GM18867 (cell line): ENCODE measurements around the gene PPP1R16B.

Experiments
- ATAC-seq: cut with Tn5 transposase; IDR thresholded peaks from one replicate; pipeline ENCODE4 v1.9.1; 2021; ENCODE audit warnings: mild to moderate bottlenecking, moderate library complexity; ENCODE audit not compliant: unreplicated experiment

The PPP1R16B gene

DNA sequence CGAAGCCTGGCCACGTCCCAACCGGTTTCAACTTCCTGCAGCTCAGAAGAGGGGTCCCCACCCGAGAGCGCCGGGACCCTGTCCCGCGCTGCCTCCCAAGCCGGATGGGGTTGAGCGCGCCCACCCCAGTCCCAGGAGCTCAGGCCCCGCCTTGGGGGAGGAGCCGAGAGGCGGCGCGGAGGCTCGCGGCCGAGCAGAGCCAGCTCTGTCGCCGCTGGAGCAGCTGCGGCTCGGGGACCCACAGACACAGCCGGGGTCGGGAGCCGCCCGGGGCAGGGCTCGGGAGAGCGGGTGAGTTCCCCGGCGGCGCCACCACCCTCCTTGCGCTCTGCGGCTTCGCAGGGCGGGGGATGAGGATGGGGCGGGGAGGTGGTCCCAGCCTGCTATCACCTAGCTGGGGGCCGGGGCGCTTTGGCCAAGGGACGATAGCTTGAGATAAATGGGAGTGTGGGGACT is at the start of gene PPP1R16B:
Gene PPP1R16B, plus strand, starts transcription at position 196 of the 456 bp plus-strand sequence. CDS start 30,229 bp downstream, outside the sequence.
- peak; percentile 62 for ATAC-seq

DNA sequence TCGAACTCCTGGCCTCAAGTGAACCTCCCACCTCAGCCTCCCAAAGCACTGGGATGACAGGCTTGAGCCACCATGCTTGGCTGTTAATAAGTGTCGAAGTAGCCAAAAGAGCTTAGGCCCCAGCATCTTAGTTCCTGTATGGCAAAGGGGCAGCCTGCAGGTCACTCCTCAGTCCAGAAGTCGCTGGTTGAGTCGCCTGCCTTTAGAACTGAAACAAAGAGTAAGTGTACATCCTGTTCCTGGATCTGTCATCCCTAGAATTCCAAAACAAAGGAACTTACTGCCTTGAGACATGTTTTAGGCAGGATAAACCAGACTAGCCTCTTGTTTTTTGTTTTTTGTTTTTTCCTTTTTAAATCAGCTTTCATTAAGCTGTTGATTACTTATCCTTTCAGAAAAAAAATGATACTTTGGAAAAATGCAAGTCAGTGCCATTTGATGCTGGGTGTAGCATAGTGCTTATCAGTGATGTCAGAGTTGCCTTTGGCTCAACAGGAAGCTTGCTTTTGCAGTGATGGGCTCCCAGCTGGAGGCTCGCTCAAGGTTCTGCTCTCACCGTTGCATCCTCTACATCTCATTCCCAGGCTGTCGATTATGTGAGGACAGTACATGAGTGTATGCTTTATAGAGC is 48.2 kb upstream of the PPP1R16B start:
- no peak for ATAC-seq

DNA sequence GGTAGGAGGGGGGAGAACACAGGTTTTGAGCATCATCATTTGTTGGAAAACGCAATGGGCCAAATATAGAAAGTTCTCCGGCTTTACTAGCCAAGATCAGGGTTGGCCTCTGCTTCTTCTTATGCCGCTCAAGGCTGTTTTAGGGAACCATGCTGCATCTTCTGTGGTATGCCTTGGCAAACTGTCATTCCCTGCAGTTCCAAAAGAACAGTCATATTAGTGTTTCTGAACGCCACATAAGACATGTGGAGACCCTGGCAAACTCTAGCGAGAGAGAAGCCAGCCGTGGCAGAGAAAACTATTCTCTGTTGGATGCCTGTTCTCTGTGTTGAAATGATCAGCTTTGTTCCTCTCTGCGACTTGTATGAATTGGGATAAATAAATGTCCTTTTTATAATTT is 46.4 kb upstream of the PPP1R16B start:
- ATAC-seq = no peak

DNA sequence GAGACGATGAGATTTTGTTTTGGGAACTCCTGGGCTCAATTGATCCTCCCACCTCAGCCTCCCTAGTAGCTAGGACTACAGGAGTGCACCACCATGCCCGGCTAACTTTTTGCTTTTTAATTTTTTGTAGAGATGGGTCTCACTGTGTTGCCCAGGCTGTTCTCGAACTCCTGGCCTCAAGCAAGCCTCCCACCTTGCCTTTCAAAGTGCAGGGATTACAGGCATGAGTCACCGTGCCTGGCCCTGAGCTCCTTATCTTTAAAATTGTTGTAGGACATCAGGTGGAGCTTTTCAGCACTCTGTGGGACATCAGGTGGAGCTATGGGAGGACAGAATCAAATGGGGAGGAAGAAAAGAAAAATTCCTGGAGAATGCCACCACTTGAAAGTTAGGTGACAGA is 44.5 kb upstream of the PPP1R16B start:
- ATAC-seq = no peak

- no peak for ATAC-seq
Observed at GRCh38 chr20:38762174-38762573, 43.3 kb upstream of the PPP1R16B start.

DNA sequence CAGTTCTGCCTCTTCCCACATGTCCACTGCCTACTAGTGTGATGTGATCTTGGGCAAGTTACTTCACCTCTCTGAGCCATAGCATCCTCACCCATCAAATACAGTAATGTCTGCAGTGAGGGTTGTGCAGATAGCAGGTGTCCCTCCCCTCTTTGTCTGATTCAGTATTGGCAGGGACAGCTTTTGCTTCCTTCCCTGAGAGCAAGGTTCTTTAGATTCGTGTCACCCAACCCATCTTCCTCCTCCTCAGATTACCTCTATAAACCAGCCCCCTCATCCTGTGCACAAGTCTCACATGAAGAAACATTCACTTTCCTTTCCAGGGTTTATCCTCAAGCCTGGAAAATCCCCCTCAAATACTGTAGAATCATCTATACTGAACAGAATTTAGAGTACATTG is 41.9 kb upstream of the PPP1R16B start:
- no peak for ATAC-seq

DNA sequence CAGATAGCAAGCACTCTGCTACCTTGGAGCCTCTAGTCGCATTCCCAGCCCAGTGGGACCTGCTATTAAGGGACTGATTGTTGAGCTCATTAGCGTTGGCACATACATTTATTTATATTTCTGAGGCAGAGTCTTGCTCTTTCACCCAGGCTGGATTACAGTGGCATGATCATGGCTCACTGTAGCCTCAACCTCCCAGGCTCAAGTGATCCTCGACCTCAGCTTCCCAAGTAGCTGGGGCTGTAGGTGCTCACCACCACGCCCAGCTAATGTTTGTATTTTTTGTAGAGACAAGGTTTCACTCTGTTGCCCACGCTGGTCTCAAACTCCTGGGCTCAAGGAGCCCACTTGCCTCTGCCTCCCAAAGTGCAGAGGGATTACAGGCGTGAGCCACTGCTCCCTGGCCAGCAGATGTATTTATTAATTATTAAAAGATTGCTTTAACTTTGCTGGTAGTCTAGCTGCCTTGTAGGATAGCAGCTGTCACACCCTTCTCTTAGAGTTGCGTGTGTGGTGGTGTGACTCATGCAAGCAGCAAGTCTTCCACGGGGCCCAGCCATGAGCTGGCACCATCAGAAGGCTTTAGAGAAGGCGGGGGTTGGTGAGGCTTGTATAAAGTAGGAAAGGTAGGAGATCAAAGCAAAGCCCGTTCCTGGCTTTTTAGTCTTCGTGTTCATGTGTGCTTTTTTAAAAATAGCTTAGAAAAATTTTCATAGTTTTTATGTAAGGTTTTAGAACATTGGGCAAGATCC is 40.8 kb upstream of the PPP1R16B start:
- ATAC-seq = no peak

GRCh38 chr20:38766071-38766470 is 39.4 kb upstream of the PPP1R16B start:
- no peak for ATAC-seq

DNA sequence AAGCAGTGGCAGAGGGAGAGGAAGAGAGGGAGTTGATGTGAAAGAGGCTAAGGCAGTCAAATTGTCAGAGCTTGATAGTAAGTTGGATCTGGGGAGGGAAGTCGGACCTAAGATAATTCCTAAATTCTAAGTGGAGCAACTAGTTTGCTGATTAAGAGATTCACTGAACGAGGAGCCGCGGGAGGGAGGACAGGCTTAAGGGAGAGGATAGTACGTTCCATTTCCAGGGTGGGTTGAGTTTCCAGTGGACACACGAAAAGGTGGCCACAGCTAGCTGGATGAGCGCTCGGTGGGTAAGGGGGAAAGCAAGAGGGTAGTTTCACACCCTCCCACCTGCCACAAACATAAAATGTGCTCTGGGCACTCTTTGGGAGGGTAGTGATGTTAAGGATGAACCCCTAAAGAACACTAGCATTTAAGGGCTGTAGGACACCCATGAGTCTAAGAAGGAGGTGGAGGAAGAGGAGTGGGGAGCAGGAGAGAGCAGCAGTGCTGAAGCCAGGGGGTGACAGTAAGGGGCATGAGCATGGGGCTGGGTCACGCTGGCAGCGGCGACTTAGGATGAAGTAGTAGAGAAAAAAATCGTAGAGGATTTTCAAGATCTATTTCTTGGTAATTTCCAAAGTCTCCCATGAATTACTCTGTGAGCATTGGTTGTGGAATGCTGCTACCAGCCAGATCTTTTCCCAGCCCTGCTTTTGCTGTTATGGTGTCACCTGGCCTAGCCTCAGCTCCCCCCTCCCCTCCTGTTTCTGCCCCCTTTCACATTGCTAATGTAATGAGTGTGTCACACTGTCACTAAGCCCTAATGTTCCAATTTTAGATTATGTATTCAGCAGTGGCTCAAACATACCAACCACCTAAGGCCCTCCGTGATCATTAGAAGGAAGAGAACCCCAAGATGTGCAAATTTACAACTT is 35.9 kb upstream of the PPP1R16B start:
- ATAC-seq = no peak

- ATAC-seq = no peak
Observed at GRCh38 chr20:38770546-38770945, 35.0 kb upstream of the PPP1R16B start.

GRCh38 chr20:38770970-38771369 is 34.5 kb upstream of the PPP1R16B start:
- ATAC-seq = no peak

- ATAC-seq = no peak
Observed at GRCh38 chr20:38771621-38772020, 33.9 kb upstream of the PPP1R16B start.

- ATAC-seq = no peak
Observed at GRCh38 chr20:38774167-38774566, 31.3 kb upstream of the PPP1R16B start.

DNA sequence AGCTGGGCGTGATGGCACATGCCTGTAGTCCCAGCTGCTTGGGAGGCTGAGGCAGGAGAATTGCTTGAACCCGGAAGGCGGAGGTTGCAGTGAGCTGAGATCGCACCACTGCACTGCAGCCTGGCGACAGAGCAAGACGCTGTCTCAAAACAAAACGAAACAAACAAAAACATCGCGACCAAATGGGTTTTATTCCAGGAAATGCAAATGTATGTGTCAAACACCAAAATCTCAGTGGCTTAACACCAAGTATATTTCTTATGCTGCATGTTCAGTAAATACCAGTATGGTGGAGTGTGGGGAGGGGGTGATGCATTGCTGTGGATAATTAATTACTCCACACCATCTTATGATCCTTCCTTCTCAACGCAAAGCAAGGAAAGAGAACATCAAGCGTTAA is 29.1 kb upstream of the PPP1R16B start:
- ATAC-seq = peak; percentile 63

DNA sequence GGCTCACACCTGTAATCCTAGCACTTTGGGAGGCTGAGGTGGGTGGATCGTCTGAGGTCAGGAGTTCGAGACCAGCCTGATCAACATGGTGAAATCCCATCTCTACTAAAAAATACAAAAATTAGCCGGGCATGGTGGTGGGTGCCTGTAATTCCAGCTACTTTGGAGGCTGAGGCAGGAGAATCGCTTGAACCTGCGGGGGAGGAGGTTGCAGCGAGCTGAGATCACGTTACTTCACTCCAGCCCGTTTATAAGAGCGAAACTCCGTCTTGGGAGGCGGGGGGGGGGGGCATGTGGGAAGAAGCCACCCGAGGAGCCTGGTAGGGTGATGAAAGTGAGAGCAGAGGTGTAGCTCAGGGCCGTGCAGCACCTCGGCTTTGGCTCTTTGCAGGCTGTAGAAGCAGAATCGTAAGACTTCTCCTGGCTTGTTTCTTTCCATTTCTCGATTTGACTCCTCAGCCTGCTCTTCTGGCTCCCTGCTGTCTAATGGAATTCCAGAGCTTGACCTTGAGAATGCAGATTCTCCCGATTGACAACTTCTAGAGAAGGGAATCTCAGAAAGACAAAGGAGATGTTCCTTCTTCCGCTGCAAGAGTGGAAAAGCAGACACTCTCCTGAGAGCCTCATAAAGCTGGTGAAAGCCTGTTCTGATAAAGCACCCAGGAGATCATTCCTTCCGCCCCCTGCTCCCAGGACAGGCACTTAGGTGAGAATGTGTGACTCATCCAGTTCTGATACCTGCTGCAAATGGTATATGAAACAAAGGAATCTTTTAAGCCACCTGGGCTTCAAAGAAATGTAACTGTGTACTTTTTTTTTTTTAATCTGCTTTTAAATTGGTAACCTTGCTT is 26.0 kb upstream of the PPP1R16B start:
- no peak for ATAC-seq

GRCh38 chr20:38782275-38782674 is 23.2 kb upstream of the PPP1R16B start:
- ATAC-seq = no peak

DNA sequence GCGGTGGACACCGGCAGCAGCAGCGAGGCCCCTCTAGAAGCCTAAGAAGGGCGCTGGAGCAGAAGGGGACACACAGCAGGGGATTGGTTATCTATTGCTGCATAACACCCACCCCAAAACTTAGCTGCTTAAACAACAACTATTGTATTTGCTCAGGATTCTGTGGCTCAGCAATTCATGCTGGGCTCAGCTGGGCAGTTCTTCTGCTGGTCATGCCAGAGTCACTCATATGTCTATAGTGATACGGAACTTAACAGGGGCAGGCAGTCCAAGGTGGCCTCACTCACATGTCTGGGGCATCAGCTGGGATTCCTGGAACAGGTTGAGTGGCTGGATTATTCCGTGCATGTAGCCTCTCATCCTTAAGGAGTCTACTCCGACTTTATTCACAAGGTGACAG is 17.6 kb upstream of the PPP1R16B start:
- no peak for ATAC-seq

DNA sequence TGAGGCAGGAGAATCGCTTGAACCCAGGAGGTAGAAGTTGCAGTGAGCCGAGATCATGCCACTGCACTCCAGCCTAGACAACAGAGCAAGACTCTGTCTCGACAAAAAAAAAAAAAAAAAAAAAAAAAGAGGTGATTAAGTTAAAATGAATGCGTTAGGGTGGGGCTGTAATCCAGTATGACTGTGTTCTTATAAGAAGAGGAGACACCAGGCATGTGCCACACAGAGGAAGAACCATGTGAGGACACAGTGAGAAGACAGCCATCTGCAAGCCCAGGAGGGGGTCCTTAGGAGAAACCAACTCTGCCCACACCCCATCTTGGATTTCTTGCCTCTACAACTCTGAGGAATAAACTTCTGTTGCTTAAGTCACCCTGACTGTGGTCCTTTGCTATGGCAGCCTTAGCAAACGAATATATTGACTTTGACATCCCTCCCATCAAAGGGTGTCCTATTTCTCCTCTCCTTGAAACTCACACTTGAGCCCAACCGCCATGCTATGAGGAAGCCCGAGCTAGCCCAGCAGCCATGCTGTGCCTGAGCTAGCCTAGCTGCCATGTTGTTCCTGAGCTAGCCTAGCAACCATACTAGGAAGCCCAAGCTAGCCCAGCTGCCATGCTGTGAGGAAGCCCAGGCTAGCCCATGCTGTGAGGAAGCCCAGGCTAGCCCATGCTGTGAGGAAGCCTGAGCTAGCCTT is 15.8 kb upstream of the PPP1R16B start:
- no peak for ATAC-seq

- ATAC-seq = no peak
Observed at GRCh38 chr20:38790200-38791053, 15.1 kb upstream of the PPP1R16B start.
